Astrocyte (in vitro differentiated cells and primary cell): Measurements from ENCODE around the gene C8A. TPM values are rescaled to one million over a fixed set of nuclear protein-coding genes. Genes with fewer than 3 reads are reported as not detected.

Source experiments
- DNase-seq: peaks from one replicate; pipeline ENCODE4 v3.0.0-alpha.2; 2010; ENCODE audit warnings: low read depth
- FAIRE-seq: peaks from 2 replicates; lab custom pipeline; 2011; peaks lifted over from hg19 to GRCh38; lab: Jason Lieb, UNC
- H2AFZ ChIP-seq: 2 replicates; pipeline ENCODE4 v1.6.0; 2012; ENCODE audit warnings: low read depth, low read length, inconsistent platforms
- H3K27ac ChIP-seq: 2 replicates; pipeline ENCODE4 v1.5.1; 2011; ENCODE audit warnings: low read depth, low read length, inconsistent platforms
- H3K27me3 ChIP-seq: 2 replicates; pipeline ENCODE4 v1.6.0; 2011; ENCODE audit warnings: low read length, inconsistent platforms; ENCODE audit not compliant: insufficient read depth
- H3K36me3 ChIP-seq: 2 replicates; pipeline ENCODE4 v1.5.1; 2011; ENCODE audit warnings: low read length, inconsistent platforms; ENCODE audit not compliant: insufficient read depth
- H3K4me1 ChIP-seq: 2 replicates; pipeline ENCODE4 v1.5.1; 2011; ENCODE audit warnings: low read length, inconsistent platforms; ENCODE audit not compliant: insufficient read depth
- H3K4me2 ChIP-seq: 2 replicates; pipeline ENCODE4 v1.6.0; 2012; ENCODE audit warnings: low read length, inconsistent platforms
- H3K4me3 ChIP-seq: 2 replicates; pipeline ENCODE4 v1.5.1; 2011; ENCODE audit warnings: low read depth, mild to moderate bottlenecking, low read length, inconsistent platforms; ENCODE audit not compliant: insufficient read depth
- H3K79me2 ChIP-seq: 2 replicates; pipeline ENCODE4 v1.6.0; 2012; ENCODE audit warnings: mild to moderate bottlenecking, low read length, inconsistent platforms; ENCODE audit not compliant: insufficient read depth
- H3K9ac ChIP-seq: 2 replicates; pipeline ENCODE4 v1.6.0; 2012; ENCODE audit warnings: mild to moderate bottlenecking, low read length, inconsistent platforms
- H3K9me3 ChIP-seq: 2 replicates; pipeline ENCODE4 v1.5.1; 2012; ENCODE audit warnings: low read depth, mild to moderate bottlenecking, low read length, inconsistent platforms; ENCODE audit not compliant: insufficient read depth
- H4K20me1 ChIP-seq: 2 replicates; pipeline ENCODE4 v1.6.0; 2012; ENCODE audit warnings: low read length, inconsistent platforms; ENCODE audit not compliant: insufficient read depth
- H3K27ac Mint-ChIP-seq: one replicate; pipeline ENCODE4 v1.8.0; 2021; ENCODE audit warnings: mild to moderate bottlenecking, mixed read lengths; ENCODE audit not compliant: unreplicated experiment
- H3K27me3 Mint-ChIP-seq: one replicate; pipeline ENCODE4 v1.8.0; 2021; ENCODE audit warnings: low read depth, mixed read lengths; ENCODE audit not compliant: unreplicated experiment
- H3K36me3 Mint-ChIP-seq: one replicate; pipeline ENCODE4 v1.8.0; 2021; ENCODE audit warnings: low read depth, mixed read lengths; ENCODE audit not compliant: unreplicated experiment
- H3K4me1 Mint-ChIP-seq: one replicate; pipeline ENCODE4 v1.8.0; 2021; ENCODE audit warnings: low read depth, mixed read lengths; ENCODE audit not compliant: unreplicated experiment
- H3K4me3 Mint-ChIP-seq: one replicate; pipeline ENCODE4 v1.8.0; 2021; ENCODE audit warnings: mild to moderate bottlenecking, moderate library complexity, mixed read lengths; ENCODE audit not compliant: unreplicated experiment
- H3K9me3 Mint-ChIP-seq: one replicate; pipeline ENCODE4 v1.8.0; 2021; ENCODE audit warnings: mild to moderate bottlenecking, mixed read lengths; ENCODE audit not compliant: unreplicated experiment
- EZH2 ChIP-seq: IDR thresholded peaks from 2 replicates; pipeline ENCODE4 v1.6.1; 2012; ENCODE audit warnings: mild to moderate bottlenecking, low read length, inconsistent platforms; ENCODE audit not compliant: insufficient read depth
- total RNA-seq: library from RNA; stranded (reverse); gene quantifications from 2 replicates; pipeline ENCODE4 v1.2.1, GENCODE V29; 2021
- TF ChIP-seq, protein P1 (sequence below): IDR thresholded peaks from 2 replicates; pipeline ENCODE4 v1.5.1; 2011; ENCODE audit warnings: low read depth, mild to moderate bottlenecking, inconsistent platforms, low read length, moderate library complexity; ENCODE audit not compliant: insufficient read depth

Gene C8A
- total RNA-seq, 1 donor from 2014 or later = not detected

GRCh38 chr1:56834137-56834900 is 20.3 kb upstream of the C8A start:
- Histone ChIP-seq H3K4me1 (peaks cover 18% of the 10 kb centered on the region), H3K9me3 (no peaks in the 10 kb centered on the region), H4K20me1 (no peaks in the 10 kb centered on the region), H3K4me3 (no peak overlapping the region), H2AFZ (no peak overlapping the region), H3K79me2 (no peaks in the 10 kb centered on the region), H3K27ac (no peak overlapping the region), H3K4me2 (no peak overlapping the region), H3K36me3 (no peaks in the 10 kb centered on the region), H3K27me3 (no peaks in the 10 kb centered on the region), H3K9ac (no peak overlapping the region)
- Mint-ChIP-seq H3K27me3 (peaks cover 9% of the 10 kb centered on the region), H3K9me3 (peaks cover 2% of the 10 kb centered on the region), H3K4me1 (peaks cover 9% of the 10 kb centered on the region), H3K4me3 (no peak overlapping the region), H3K36me3 (no peaks in the 10 kb centered on the region), H3K27ac (no peak overlapping the region)
- no peak for FAIRE-seq
- DNase-seq = no peak
- TF ChIP-seq EZH2 = no peak
- TF ChIP-seq, protein P1, sequence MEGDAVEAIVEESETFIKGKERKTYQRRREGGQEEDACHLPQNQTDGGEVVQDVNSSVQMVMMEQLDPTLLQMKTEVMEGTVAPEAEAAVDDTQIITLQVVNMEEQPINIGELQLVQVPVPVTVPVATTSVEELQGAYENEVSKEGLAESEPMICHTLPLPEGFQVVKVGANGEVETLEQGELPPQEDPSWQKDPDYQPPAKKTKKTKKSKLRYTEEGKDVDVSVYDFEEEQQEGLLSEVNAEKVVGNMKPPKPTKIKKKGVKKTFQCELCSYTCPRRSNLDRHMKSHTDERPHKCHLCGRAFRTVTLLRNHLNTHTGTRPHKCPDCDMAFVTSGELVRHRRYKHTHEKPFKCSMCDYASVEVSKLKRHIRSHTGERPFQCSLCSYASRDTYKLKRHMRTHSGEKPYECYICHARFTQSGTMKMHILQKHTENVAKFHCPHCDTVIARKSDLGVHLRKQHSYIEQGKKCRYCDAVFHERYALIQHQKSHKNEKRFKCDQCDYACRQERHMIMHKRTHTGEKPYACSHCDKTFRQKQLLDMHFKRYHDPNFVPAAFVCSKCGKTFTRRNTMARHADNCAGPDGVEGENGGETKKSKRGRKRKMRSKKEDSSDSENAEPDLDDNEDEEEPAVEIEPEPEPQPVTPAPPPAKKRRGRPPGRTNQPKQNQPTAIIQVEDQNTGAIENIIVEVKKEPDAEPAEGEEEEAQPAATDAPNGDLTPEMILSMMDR = no peak

- Histone ChIP-seq H3K4me2 (no peak overlapping the region), H3K4me1 (peaks cover 18% of the 10 kb centered on the region), H3K9me3 (no peaks in the 10 kb centered on the region), H3K27me3 (no peaks in the 10 kb centered on the region), H3K27ac (no peak overlapping the region), H3K4me3 (no peak overlapping the region), H3K79me2 (no peaks in the 10 kb centered on the region), H3K9ac (no peak overlapping the region), H4K20me1 (no peaks in the 10 kb centered on the region), H3K36me3 (no peaks in the 10 kb centered on the region), H2AFZ (no peak overlapping the region)
- no peak overlapping the region for H3K4me3 Mint-ChIP-seq
- FAIRE-seq = no peak
- H3K27me3 Mint-ChIP-seq = peaks cover 10% of the 10 kb centered on the region
- peaks cover 9% of the 10 kb centered on the region for H3K4me1 Mint-ChIP-seq
- H3K9me3 Mint-ChIP-seq = peaks cover 8% of the 10 kb centered on the region
- no peak overlapping the region for H3K27ac Mint-ChIP-seq
- no peak for TF ChIP-seq EZH2
- TF ChIP-seq, protein P1 = no peak
- no peak for DNase-seq
- H3K36me3 Mint-ChIP-seq = no peaks in the 10 kb centered on the region
These were observed 18.9 kb upstream of the C8A start for GRCh38 chr1:56835657-56836056.

DNA sequence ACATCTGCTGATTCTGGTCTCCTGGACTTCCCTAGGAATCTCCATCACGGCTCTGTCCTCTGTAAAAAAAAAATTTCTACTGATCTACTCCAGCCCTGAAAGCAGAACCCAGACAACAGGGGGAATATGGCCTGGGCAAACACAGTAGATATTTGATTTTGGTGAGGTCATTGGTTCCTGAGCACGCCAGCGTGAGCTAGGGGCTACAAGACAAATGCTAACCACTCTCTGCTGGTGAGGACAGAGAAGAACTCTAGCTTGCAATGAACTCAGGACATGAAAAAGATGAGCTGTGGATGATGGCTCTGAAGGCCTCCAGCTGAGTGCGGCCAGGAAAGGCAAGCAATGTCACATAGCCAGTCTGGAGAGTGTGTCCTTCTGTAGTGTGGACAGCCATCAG is 18.2 kb upstream of the C8A start:
- Mint-ChIP-seq H3K36me3 (no peaks in the 10 kb centered on the region), H3K27ac (no peak overlapping the region), H3K4me3 (no peak overlapping the region), H3K4me1 (peaks cover 9% of the 10 kb centered on the region), H3K9me3 (peaks cover 8% of the 10 kb centered on the region), H3K27me3 (peaks cover 10% of the 10 kb centered on the region)
- Histone ChIP-seq H3K4me1 (peaks cover 18% of the 10 kb centered on the region), H3K4me2 (no peak overlapping the region), H3K79me2 (no peaks in the 10 kb centered on the region), H3K27me3 (no peaks in the 10 kb centered on the region), H3K9ac (no peak overlapping the region), H2AFZ (no peak overlapping the region), H3K9me3 (no peaks in the 10 kb centered on the region), H4K20me1 (no peaks in the 10 kb centered on the region), H3K4me3 (no peak overlapping the region), H3K36me3 (no peaks in the 10 kb centered on the region), H3K27ac (no peak overlapping the region)
- TF ChIP-seq, protein P1 = no peak
- TF ChIP-seq EZH2 = no peak
- DNase-seq = no peak
- no peak for FAIRE-seq
